ENCODE data around the gene TLN1.

TLN1 gene

GRCh38 chr9:35669331-35670145, 62.5 kb downstream of the TLN1 start:
- in situ Hi-C loops (cut with MboI; ENCODE audit: low sequenced_read_pairs): no loop called here

GRCh38 chr9:35667939-35668338, 64.1 kb downstream of the TLN1 start:
- in situ Hi-C loops (cut with MboI; ENCODE audit: low sequenced_read_pairs): no loop called here

DNA sequence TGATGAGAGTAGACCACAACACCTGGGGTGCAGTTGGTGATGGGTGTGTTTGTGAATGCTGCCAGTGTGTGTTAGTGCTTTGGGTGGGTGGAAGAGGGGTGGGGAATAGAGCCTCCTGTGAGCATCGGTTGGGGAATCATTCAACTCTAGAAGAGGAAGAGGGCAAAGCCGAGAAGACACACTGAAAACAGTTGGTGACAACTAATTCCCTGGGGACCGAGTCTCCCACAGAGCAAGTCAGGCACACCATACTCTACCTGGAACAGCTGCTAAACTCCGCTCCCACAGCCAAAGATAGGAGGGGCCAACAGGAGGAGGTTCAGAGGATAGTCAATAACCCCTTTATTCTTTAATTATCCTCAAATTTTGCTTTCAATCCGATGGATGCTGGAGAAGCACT, 65.4 kb downstream of the TLN1 start:
- in situ Hi-C loops (cut with MboI; ENCODE audit: low sequenced_read_pairs): no loop called here

DNA sequence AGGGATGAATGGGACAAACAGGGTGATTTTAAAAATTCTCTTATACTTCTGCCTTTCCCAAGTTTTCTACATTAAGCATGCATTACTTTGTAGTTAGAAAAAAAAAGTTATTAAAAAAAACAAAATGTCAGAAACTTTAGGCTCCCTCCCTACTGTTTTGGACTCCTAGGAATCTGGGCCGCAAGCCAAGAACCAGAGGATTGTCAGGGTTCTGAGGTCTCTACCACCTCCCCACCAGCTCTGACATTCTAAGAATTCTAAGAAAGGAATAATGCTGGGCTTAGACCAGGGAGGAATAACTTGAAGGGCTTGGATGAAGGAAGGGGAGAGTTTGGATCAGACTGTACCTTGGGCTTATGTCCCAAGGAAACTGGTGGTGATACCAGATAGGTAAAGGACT, 66.0 kb downstream of the TLN1 start:
- in situ Hi-C loops (cut with MboI; ENCODE audit: low sequenced_read_pairs): no loop called here

DNA sequence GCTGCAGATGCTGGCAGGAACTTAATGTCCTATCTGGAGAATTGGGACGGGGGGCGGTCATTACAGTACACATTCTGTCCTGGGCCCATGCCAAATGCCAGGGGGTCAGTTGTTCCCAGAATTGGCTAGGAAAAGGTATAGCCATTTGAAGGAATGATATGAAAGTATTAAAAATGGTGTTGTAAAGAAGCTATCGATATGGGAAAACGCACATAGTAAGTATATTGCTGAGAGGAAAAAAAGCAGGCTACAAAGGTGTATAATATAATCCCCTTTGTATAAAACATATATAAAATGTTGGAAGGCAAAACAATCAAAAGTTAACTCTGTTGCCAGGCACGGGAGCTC, 66.5 kb downstream of the TLN1 start:
- in situ Hi-C loops (cut with MboI; ENCODE audit: low sequenced_read_pairs): no loop called here

DNA sequence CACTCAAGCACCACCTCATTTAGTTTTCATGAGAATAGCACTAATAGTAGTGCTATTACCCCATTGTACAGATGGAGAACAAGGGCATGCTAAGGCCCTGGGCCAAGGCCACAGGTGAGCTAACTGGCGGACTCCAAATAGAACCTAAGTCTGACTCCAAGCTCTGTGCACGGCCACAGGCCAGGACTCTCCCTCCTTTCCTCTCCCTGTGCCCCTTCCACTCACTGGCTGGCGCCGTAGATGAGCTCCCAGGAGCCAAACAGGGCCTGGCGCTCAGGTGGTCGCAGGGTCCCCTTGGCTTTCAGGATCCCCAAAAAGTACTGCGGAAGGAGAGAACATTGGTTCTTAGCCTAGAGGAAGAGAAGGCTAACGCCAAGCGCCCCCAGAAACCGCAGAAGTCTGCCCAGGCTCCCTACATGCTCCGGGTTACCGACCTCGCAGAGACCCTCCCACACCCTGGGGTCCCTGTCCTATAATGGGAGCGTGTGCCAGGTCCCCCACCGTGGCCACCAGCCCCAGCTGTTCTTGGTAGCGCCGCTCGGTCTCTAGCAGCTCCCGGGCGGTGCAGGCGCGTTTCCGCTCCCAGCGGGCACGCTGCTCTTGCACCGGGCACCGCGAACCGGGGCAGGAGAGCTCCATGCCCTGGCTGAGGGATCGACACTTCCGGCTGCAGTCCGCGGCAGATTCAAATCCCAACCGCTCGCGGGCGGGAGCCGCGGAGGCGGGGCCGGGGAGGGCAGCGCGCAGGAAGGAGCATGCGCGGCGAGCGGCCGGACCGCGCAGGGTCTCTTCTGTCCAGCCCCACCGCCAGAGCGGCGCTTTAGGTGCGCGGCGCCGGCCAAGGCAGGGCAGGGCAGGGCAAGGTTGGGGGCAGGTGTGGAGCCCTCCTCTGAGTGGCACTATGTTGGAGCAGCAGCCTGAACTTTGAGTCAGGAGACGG, 67.2 kb downstream of the TLN1 start, which contains the start of gene ARHGEF39:
Gene ARHGEF39 (minus strand): TSS at position 665 of the 940 bp plus-strand sequence. CDS start 26 bp downstream, at position 639.
- in situ Hi-C loops (cut with MboI; ENCODE audit: low sequenced_read_pairs): no loop called here

DNA sequence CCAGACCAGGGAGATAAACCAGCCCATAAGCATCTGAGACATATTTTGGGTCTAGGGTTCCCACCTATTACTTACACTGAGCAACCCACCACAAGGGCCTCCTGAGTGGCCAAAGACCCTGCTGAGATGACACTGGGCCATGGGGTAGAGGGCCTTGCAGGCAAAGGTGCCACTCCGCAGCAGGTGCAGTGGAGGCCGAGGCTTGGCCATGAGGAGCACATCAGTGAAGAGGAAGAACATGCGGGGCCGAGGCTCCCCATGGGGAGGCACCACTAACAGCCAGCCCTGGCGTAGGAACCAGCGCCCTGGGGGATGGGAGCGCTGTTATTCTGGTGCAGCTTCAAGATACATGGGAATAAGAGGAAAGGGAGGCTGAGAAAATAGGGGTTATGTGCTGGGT, 69.6 kb downstream of the TLN1 start:
- in situ Hi-C loops (cut with MboI; ENCODE audit: low sequenced_read_pairs): no loop called here

- in situ Hi-C loops (cut with MboI; ENCODE audit: low sequenced_read_pairs): no loop called here
Observed at GRCh38 chr9:35661756-35662350, 70.1 kb downstream of the TLN1 start.

- in situ Hi-C loops (cut with MboI; ENCODE audit: low sequenced_read_pairs): no loop called here
Observed at GRCh38 chr9:35660966-35661415, 71.0 kb downstream of the TLN1 start.

GRCh38 chr9:35659340-35659739, 72.7 kb downstream of the TLN1 start:
- in situ Hi-C loops (cut with MboI; ENCODE audit: low sequenced_read_pairs): no loop called here

- in situ Hi-C loops (cut with MboI; ENCODE audit: low sequenced_read_pairs): no loop called here
Observed at GRCh38 chr9:35658968-35659220, 73.1 kb downstream of the TLN1 start.

DNA sequence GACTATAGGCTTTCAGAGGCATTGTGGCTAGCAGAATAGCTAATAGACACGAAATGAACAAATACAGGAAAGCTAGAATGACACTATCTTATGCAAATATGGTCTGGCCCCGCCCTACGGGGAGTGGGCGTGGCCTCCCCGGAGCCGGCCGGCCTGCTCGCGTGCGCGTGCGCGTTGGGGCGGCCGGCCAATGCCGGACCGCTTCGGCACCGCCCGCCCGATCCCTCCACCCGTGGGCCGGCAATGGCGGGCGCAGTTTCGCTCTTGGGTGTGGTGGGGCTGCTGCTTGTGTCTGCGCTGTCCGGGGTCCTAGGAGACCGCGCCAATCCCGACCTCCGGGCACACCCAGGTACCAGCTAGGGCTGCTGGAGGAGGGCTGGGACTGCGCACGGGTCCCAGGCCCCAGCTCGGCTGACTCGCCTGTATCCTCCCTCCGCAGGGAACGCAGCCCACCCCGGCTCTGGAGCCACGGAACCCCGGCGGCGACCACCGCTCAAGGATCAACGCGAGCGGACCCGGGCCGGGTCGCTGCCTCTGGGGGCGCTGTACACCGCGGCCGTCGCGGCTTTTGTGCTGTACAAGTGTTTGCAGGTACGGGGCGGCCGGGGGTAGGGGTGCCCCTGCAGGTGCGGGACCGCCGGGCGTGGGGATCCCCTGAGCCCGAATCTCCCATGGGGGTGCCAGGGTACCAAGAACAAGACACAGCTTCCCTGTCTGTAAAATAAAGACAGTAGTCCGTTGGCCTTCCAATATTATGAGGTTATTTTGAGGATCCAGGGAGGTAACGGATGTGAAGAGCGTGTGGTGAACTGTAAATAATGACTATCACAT, 73.6 kb downstream of the TLN1 start, which contains the start of gene CCDC107:
Gene CCDC107 (plus strand): TSS at position 156 of the 831 bp plus-strand sequence. CDS start 88 bp downstream, at position 244.
- in situ Hi-C loops (cut with MboI; ENCODE audit: low sequenced_read_pairs): no loop called here

DNA sequence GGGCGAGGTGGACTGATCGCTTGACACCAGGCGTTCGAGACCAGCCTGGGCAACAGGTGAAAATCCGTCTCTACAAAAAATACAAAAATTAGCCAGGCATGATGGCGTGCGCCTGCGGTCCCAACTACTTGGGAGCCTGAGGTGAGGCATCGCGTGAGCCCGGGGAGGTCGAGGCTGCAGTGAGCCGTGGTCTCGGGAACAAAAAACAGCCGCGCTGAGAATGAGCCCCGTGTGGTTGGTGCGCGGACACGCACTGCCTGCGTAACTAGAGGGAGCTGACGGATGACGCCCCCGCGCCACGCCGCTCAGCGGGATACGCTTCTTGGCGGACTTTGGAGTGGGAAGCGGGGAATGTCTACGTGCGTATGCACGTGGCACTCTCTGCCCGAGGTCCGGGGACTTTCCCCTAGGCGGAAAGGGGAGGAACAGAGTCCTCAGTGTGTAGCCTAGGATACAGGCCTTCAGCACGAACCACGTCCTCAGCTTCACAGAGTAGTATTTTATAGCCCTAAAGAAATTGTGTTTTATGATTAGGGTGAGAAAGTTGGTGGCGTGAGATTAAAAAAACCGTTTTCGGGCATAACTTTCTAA, 74.4 kb downstream of the TLN1 start, which contains the start of gene RMRP:
Gene RMRP (minus strand): TSS at position 474 of the 591 bp plus-strand sequence.
- in situ Hi-C loops (cut with MboI; ENCODE audit: low sequenced_read_pairs): no loop called here

DNA sequence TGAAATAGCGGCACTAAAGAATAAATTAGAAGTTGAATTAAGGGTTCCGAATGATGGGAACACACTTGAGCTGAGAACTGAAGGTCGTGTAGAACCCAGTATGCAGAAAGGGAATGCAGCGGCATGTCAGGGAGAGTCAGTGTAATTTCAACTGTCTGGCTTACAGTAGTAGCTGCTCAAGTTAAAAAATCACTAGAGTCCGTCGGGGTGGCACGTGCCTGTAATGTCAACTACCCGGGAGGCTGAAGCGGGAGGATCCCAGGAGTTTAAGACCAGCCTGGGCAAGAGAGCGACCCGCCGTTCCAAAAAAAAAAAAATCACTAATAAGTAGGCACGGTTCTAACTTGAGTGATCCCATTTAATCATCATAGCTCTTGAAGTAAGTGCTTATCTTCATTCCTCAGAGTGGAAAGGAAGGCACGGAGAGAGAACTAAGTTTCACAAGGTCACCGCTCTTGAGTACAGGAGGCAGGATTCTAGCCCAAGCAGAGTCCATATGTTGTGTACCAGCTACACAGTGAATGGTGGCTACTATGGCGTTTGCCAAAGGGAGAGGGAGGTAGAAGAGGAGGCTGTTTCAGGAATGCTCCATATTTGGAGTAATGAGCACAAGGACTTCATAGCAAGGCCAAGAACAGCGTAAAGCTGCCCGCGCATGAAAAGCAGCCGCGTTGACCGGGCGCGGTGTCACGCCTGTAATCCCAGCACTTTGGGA, 75.0 kb downstream of the TLN1 start:
- in situ Hi-C loops (cut with MboI; ENCODE audit: low sequenced_read_pairs): no loop called here

DNA sequence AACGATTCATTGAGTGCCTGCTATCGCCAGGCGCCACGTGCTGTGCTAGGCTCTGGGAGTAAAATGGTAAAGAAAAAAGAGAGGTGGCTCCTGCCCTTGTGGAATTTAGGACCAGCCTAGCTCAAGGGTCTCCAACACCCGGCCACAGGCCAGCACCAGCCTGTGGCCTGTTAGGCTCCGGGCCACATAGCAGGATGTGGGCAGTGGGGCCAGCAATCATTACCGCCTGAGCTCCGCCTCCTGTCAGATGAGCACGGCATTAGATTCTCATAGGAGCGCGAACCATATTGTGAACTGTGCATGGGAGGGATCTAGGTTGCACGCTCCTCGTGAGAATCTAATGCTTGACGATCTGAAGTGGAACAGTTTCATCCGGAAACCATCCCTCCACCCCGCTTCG, 75.6 kb downstream of the TLN1 start:
- in situ Hi-C loops (cut with MboI; ENCODE audit: low sequenced_read_pairs): no loop called here

DNA sequence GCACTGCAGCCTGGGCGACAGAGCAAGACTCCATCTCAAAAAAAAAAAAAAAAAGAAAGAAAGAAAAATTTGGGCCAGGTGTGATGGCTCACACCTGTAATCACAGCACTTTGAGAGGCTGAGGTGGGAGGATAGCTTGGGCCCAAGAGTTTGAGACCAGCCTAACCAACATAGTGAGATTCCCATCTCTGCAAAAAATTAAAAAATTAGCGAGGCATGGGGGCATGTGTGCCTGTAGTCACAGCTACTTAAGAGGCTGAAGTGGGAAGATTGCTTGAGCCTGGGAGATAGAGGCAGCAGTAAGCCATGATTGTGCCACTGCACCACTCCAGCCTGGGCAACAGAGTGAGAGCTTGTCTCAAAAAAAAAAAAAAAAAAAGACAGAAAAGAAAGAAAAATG, 78.4 kb downstream of the TLN1 start:
- in situ Hi-C loops (cut with MboI; ENCODE audit: low sequenced_read_pairs): no loop called here

DNA sequence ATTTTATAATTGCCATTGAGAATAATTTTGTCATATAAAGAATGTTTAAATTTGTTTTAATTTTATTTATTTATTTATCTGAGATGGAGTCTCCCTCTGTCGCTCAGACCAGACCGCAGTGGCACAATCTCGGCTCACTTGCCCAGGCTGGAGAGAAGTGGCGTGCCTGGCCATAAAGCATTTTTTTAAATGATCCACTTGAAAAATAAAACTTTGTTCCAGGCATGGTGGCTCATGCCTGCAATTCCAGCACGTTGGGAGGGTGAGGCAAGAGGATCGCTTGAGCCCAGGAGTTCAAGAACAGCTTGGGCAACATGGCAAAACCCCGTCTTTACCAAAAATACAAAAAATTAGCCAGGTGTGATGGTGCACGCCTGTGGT, 79.2 kb downstream of the TLN1 start:
- in situ Hi-C loops (cut with MboI; ENCODE audit: low sequenced_read_pairs): no loop called here

GRCh38 chr9:35651956-35652828, 79.8 kb downstream of the TLN1 start:
- in situ Hi-C loops (cut with MboI; ENCODE audit: low sequenced_read_pairs): no loop called here
